CD14-positive monocyte (primary cell): Measurements from ENCODE around the gene DLEC1. TPM values are rescaled to one million over a fixed set of nuclear protein-coding genes. Genes with fewer than 3 reads are reported as not detected.
"Not testable (repeated sequence)": the region's sequence is repeated elsewhere in the genome, so short reads cannot be mapped to it uniquely, and the experiment has no call there.

Source experiments
- DNase-seq, 3 donors: peaks; one replicate each; pipeline ENCODE4 v3.0.0-alpha.2; 2011 to 2022
- H2AFZ ChIP-seq: 2 replicates; pipeline ENCODE4 v1.6.0; 2012; ENCODE audit warnings: mild to moderate bottlenecking, low read depth, low read length, inconsistent platforms; ENCODE audit not compliant: insufficient read depth, poor library complexity, severe bottlenecking
- H3K27ac ChIP-seq, 2 donors: 1 replicate in 1 of 2; 2 replicates in 1 of 2; pipeline ENCODE4 v1.5.1; 2012 to 2013; ENCODE audit warnings: low read length in 2 of 2, control low read depth in 1 of 2, inconsistent platforms in 1 of 2, low read depth in 1 of 2, mild to moderate bottlenecking in 1 of 2
- H3K27me3 ChIP-seq, 2 donors: one replicate each; pipeline versions ENCODE4 v1.6.0 to v1.6.1; 2011 to 2013; ENCODE audit warnings: low read length in 2 of 2; ENCODE audit not compliant: control insufficient read depth in 2 of 2, insufficient read depth in 2 of 2
- H3K36me3 ChIP-seq, 2 donors: replicated peaks in 1 of 2; 1 replicate in 1 of 2; 2 replicates in 1 of 2; pipeline versions ENCODE4 v1.5.1 to v1.6.1; 2012 to 2013; ENCODE audit warnings: low read length in 2 of 2, control low read depth in 1 of 2, inconsistent platforms in 1 of 2, mild to moderate bottlenecking in 1 of 2; ENCODE audit not compliant: insufficient read depth in 2 of 2, control insufficient read depth in 1 of 2
- H3K4me1 ChIP-seq, 2 donors: 1 replicate in 1 of 2; 2 replicates in 1 of 2; pipeline versions ENCODE4 v1.5.1 to v1.6.1; 2012 to 2013; ENCODE audit warnings: low read length in 2 of 2, control low read depth in 1 of 2, inconsistent platforms in 1 of 2, mild to moderate bottlenecking in 1 of 2, moderate library complexity in 1 of 2; ENCODE audit not compliant: insufficient read depth in 2 of 2, control insufficient read depth in 1 of 2
- H3K4me2 ChIP-seq: replicated peaks from 2 replicates; pipeline ENCODE3; 2012; ENCODE audit warnings: low read length, moderate library complexity, mild to moderate bottlenecking; ENCODE audit not compliant: poor library complexity, severe bottlenecking; ENCODE audit errors: extremely low read depth
- H3K4me3 ChIP-seq, 3 experiments: fragments of 200-600 bp in 1 of 3; sonication (generic) in 1 of 3; replicated peaks in 1 of 3; 1 replicate in 2 of 3; 2 replicates in 1 of 3; pipeline ENCODE4 v1.5.1; 2011 to 2013; ENCODE audit warnings: low read length in 3 of 3, mild to moderate bottlenecking in 3 of 3, control low read depth in 2 of 3, low read depth in 2 of 3, inconsistent platforms in 1 of 3, moderate library complexity in 1 of 3
- H3K79me2 ChIP-seq: 2 replicates; pipeline ENCODE4 v1.6.0; 2012; ENCODE audit warnings: mild to moderate bottlenecking, control low read depth, inconsistent platforms, low read length, moderate library complexity; ENCODE audit not compliant: insufficient read depth
- H3K9ac ChIP-seq: 2 replicates; pipeline ENCODE4 v1.6.0; 2017; ENCODE audit warnings: low read length, mild to moderate bottlenecking; ENCODE audit not compliant: insufficient read depth, poor library complexity, severe bottlenecking
- H3K9me3 ChIP-seq, 2 donors: replicated peaks in 1 of 2; 1 replicate in 1 of 2; 2 replicates in 1 of 2; pipeline versions ENCODE4 v1.5.1 to v1.6.1; 2012 to 2013; ENCODE audit warnings: low read length in 2 of 2, control low read depth in 1 of 2; ENCODE audit not compliant: control insufficient read depth in 1 of 2, insufficient read depth in 1 of 2
- H4K20me1 ChIP-seq: 2 replicates; pipeline ENCODE4 v1.6.0; 2012; ENCODE audit warnings: mild to moderate bottlenecking, low read length, control low read depth, moderate library complexity; ENCODE audit not compliant: insufficient read depth
- H3K27ac Mint-ChIP-seq, 7 donors: one replicate each; pipeline ENCODE4 v1.8.0; 2020; ENCODE audit warnings: mild to moderate bottlenecking in 7 of 7, mixed read lengths in 7 of 7, moderate library complexity in 6 of 7, inconsistent platforms in 2 of 7
- H3K27me3 Mint-ChIP-seq, 3 donors: one replicate each; pipeline ENCODE4 v1.8.0; 2021 to 2022; ENCODE audit warnings: low read depth in 3 of 3, mild to moderate bottlenecking in 3 of 3, mixed read lengths in 3 of 3, moderate library complexity in 3 of 3, inconsistent platforms in 1 of 3
- H3K36me3 Mint-ChIP-seq, 2 donors: one replicate each; pipeline ENCODE4 v1.8.0; 2020; ENCODE audit warnings: mixed read lengths in 2 of 2, inconsistent platforms in 1 of 2, mild to moderate bottlenecking in 1 of 2
- H3K4me1 Mint-ChIP-seq: one replicate; pipeline ENCODE4 v1.8.0; 2020; ENCODE audit warnings: mild to moderate bottlenecking, mixed read lengths
- H3K4me3 Mint-ChIP-seq, 2 donors: one replicate each; pipeline ENCODE4 v1.8.0; 2020; ENCODE audit warnings: mild to moderate bottlenecking in 2 of 2, mixed read lengths in 2 of 2, moderate library complexity in 1 of 2
- H3K9me3 Mint-ChIP-seq, 7 donors: one replicate each; pipeline ENCODE4 v1.8.0; 2020 to 2022; ENCODE audit warnings: mixed read lengths in 7 of 7, mild to moderate bottlenecking in 6 of 7, moderate library complexity in 6 of 7, inconsistent platforms in 2 of 7
- WGBS: methylation state at CpG from one replicate; pipeline ENCODE4 v1.1.5; 2013; ENCODE audit warnings: missing lambda C conversion rate; ENCODE audit not compliant: insufficient coverage; 5-methylcytosine and 5-hydroxymethylcytosine counted together
- intact Hi-C, 2 donors: fragments of 100-400 bp; cut with micrococcal nuclease; formaldehyde crosslinking; loops; one replicate each; pipeline versions ENCODE4 v1.15.0 to v1.15.1; 2023
- polyA plus RNA-seq, 3 donors: library from polyadenylated mRNA; depleted of rRNA in 1 of 3; unstranded in 2 of 3; stranded (reverse) in 1 of 3; fragments of 300-500 nt in 2 of 3; fragments of >200 nt in 1 of 3; fragmentation: Illumina TruSeq in 2 of 3; gene quantifications; 1 replicate in 2 of 3; 2 replicates in 1 of 3; pipeline ENCODE4 v1.2.3, GENCODE V29; 2012 to 2021
- TF ChIP-seq, protein P1 (sequence below): fragments of 200-600 bp; IDR thresholded peaks from one replicate; pipeline ENCODE4 v1.8.0; 2022; ENCODE audit warnings: antibody characterized with exemption, mild to moderate bottlenecking

Gene DLEC1
- polyA plus RNA-seq, 3 donors: 0.11 to 0.81 (median 0.14) TPM

DNA sequence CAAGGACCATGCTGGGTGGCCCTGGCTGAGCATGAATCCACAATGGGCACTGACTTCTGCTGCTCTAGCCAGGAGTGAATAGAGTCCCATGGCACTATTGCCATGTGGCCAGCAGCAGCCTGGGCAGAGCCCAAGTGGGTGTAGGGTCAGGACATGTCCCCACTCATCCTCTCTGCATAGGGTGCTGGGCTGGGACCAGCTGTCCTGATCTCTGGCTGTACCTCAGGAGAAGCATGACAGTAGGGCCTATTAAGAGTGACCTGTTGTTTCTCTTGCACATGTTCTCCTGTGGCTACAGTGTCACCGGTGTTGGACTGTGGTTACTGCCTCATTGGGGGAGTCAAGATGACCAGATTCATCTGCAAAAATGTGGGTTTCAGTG lies 46.9 kb downstream of the DLEC1 start:
- Histone ChIP-seq H3K4me1 (no peaks in the 10 kb centered on the region), H3K4me2 (no peak overlapping the region), H3K4me3 (no peak overlapping the region), H4K20me1 (no peaks in the 10 kb centered on the region), H2AFZ (no peak overlapping the region), H3K36me3 (no peaks in the 10 kb centered on the region), H3K9ac (no peak overlapping the region), H3K27me3 (no peaks in the 10 kb centered on the region), H3K79me2 (no peaks in the 10 kb centered on the region), H3K9me3 (peaks cover 5 to 6% of the 10 kb centered on the region in 2 donors), H3K27ac (peak overlapping the region in 1 of 2 donors; percentile 9)
- Mint-ChIP-seq H3K9me3 (peaks cover 10 to 22% (median 13%) of the 10 kb centered on the region in 7 donors), H3K27me3 (peaks cover 0 to 8% (median 6%) of the 10 kb centered on the region in 3 donors), H3K4me1 (no peaks in the 10 kb centered on the region), H3K36me3 (peaks cover 4 to 5% of the 10 kb centered on the region in 2 donors), H3K27ac (peak overlapping the region in 1 of 7 donors; percentile 62), H3K4me3 (no peak overlapping the region)
- DNase-seq: no peak
- intact Hi-C loops: loop anchor here in 1 of 2 donors (10.0 kb wide), 1 partner anchor 59 kb away; no protein-coding TSS in a partner anchor
- TF ChIP-seq, protein P1, sequence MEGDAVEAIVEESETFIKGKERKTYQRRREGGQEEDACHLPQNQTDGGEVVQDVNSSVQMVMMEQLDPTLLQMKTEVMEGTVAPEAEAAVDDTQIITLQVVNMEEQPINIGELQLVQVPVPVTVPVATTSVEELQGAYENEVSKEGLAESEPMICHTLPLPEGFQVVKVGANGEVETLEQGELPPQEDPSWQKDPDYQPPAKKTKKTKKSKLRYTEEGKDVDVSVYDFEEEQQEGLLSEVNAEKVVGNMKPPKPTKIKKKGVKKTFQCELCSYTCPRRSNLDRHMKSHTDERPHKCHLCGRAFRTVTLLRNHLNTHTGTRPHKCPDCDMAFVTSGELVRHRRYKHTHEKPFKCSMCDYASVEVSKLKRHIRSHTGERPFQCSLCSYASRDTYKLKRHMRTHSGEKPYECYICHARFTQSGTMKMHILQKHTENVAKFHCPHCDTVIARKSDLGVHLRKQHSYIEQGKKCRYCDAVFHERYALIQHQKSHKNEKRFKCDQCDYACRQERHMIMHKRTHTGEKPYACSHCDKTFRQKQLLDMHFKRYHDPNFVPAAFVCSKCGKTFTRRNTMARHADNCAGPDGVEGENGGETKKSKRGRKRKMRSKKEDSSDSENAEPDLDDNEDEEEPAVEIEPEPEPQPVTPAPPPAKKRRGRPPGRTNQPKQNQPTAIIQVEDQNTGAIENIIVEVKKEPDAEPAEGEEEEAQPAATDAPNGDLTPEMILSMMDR: no peak
- no CpG with 5 or more reads among the region's 1 CpG for WGBS

DNA sequence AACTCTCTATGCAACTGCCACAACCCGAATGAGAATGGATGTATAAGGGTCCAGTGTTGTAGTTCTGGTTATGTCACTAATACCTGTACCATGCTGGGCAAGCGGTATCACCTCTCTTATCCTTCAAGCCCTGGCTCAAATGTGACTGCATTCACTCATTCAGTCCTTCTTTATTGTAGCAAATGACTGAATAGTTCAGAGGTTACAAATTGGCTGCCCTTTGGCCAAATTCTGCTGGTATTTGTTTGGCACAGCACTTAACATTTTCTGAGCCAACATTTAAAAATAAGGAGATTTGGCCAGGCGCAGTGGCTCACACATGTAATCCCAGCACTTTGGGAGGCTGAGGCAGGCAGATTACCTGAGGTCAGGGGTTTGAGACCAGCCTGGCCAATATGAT lies 47.5 kb downstream of the DLEC1 start:
- no peak overlapping the region for H3K4me2 ChIP-seq
- H2AFZ ChIP-seq: no peak overlapping the region
- no peak overlapping the region for H3K4me3 Mint-ChIP-seq
- 67% methylated on average over 1 of the region's 3 CpGs for WGBS
- no peaks in the 10 kb centered on the region for H3K4me1 ChIP-seq
- no peaks in the 10 kb centered on the region for H3K4me1 Mint-ChIP-seq
- H3K27ac ChIP-seq: no peak overlapping the region
- intact Hi-C loops: loop anchor here in 1 of 2 donors (10.0 kb wide), 1 partner anchor 58 kb away; no protein-coding TSS in a partner anchor
- peaks cover 10 to 22% (median 13%) of the 10 kb centered on the region in 7 donors for H3K9me3 Mint-ChIP-seq
- no peak overlapping the region for H3K9ac ChIP-seq
- no peaks in the 10 kb centered on the region for H3K79me2 ChIP-seq
- no peak overlapping the region for H3K4me3 ChIP-seq
- DNase-seq: no peak
- peaks cover 5 to 6% of the 10 kb centered on the region in 2 donors for H3K9me3 ChIP-seq
- H3K27me3 ChIP-seq: no peaks in the 10 kb centered on the region
- peaks cover 4 to 5% of the 10 kb centered on the region in 2 donors for H3K36me3 Mint-ChIP-seq
- TF ChIP-seq, protein P1: no peak
- peak overlapping the region in 1 of 7 donors; percentile 30 for H3K27ac Mint-ChIP-seq
- no peaks in the 10 kb centered on the region for H4K20me1 ChIP-seq
- no peaks in the 10 kb centered on the region for H3K36me3 ChIP-seq
- H3K27me3 Mint-ChIP-seq: peaks cover 4 to 8% (median 6%) of the 10 kb centered on the region in 3 donors

DNA sequence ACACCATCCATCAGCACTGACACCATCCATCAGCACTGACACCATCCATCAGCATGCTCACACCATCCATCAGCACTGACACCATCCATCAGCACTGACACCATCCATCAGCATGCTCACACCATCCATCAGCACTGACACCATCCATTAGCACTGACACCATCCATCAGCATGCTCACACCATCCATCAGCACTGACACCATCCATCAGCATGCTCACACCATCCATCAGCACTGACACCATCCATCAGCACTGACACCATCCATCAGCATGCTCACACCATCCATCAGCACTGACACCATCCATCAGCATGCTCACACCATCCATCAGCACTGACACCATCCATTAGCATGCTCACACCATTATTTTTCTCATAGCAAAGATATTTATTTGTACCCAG lies 48.3 kb downstream of the DLEC1 start:
- intact Hi-C loops: loop anchor here in 1 of 2 donors (10.0 kb wide), 1 partner anchor 58 kb away; no protein-coding TSS in a partner anchor
- H3K9me3 Mint-ChIP-seq: peaks cover 9 to 21% (median 13%) of the 10 kb centered on the region in 7 donors
- not testable (repeated sequence) for H3K4me1 Mint-ChIP-seq, H3K9ac ChIP-seq, H3K79me2 ChIP-seq, H3K4me1 ChIP-seq, H3K4me2 ChIP-seq, H3K27ac Mint-ChIP-seq, H3K27ac ChIP-seq, DNase-seq, H3K4me3 Mint-ChIP-seq, H3K4me3 ChIP-seq, H4K20me1 ChIP-seq, H3K36me3 Mint-ChIP-seq, H2AFZ ChIP-seq, H3K36me3 ChIP-seq, H3K27me3 Mint-ChIP-seq, H3K27me3 ChIP-seq, H3K9me3 ChIP-seq
